GM18502 (cell line): ENCODE results near the gene HTRA3.

Experiments
- ATAC-seq: cut with Tn5 transposase; IDR thresholded peaks from one replicate; pipeline ENCODE4 v1.9.1; 2021; ENCODE audit warnings: mild to moderate bottlenecking; ENCODE audit not compliant: unreplicated experiment, poor library complexity

Gene HTRA3

GRCh38 chr4:8264106-8264505 lies 5.4 kb upstream of the HTRA3 start:
- no peak for ATAC-seq

GRCh38 chr4:8265171-8265929 lies 4.2 kb upstream of the HTRA3 start:
- ATAC-seq, result no peak

- ATAC-seq, result no peak
Observed at GRCh38 chr4:8266088-8266487, 3.5 kb upstream of the HTRA3 start.

- ATAC-seq, result no peak
Observed at GRCh38 chr4:8266508-8266907, 3.0 kb upstream of the HTRA3 start.

- ATAC-seq, result peak; percentile 76
Observed at GRCh38 chr4:8267077-8267476, 2.5 kb upstream of the HTRA3 start.

GRCh38 chr4:8268211-8268610 lies 1.3 kb upstream of the HTRA3 start:
- ATAC-seq, result no peak

- no peak for ATAC-seq
Observed at GRCh38 chr4:8268901-8269534, 536 bp upstream of the HTRA3 start.

GRCh38 chr4:8270418-8270771 lies 841 bp downstream of the HTRA3 start:
- no peak for ATAC-seq

GRCh38 chr4:8270912-8271815 lies 1.6 kb downstream of the HTRA3 start:
- no peak for ATAC-seq

GRCh38 chr4:8271821-8272220 lies 2.3 kb downstream of the HTRA3 start:
- ATAC-seq, result no peak

GRCh38 chr4:8272472-8273428 lies 3.2 kb downstream of the HTRA3 start:
- no peak for ATAC-seq

- no peak for ATAC-seq
Observed at GRCh38 chr4:8273450-8273849, 3.9 kb downstream of the HTRA3 start.

GRCh38 chr4:8274066-8274652 lies 4.6 kb downstream of the HTRA3 start:
- ATAC-seq, result no peak

GRCh38 chr4:8274765-8275547 lies 5.4 kb downstream of the HTRA3 start:
- ATAC-seq, result no peak

- ATAC-seq, result no peak
Observed at GRCh38 chr4:8275548-8275910, 6.0 kb downstream of the HTRA3 start.

GRCh38 chr4:8276358-8277240 lies 7.0 kb downstream of the HTRA3 start:
- ATAC-seq, result no peak

- no peak for ATAC-seq
Observed at GRCh38 chr4:8277356-8278008, 7.9 kb downstream of the HTRA3 start.

- ATAC-seq, result no peak
Observed at GRCh38 chr4:8278009-8278395, 8.4 kb downstream of the HTRA3 start.
